Activated B cell treated with CpG ODN at 0.5 μM for 24 hours (primary cell): Measurements from ENCODE around the gene ZNF502. TPM values are rescaled to one million over a fixed set of nuclear protein-coding genes. Genes with fewer than 3 reads are reported as not detected.
"Not testable (repeated sequence)": the region's sequence is repeated elsewhere in the genome, so short reads cannot be mapped to it uniquely, and the experiment has no call there.

Source experiments
- ATAC-seq: fragments of 200-7000 bp; cut with Tn5 transposase; one replicate; pipeline ENCODE4 v1.10.0; 2021; ENCODE audit warnings: low read depth, mild to moderate bottlenecking, moderate library complexity
- CTCF ChIA-PET: fragments of 350-600 bp; sonication (Branson Sonifier 250); formaldehyde crosslinking; loops from one replicate; lab custom pipeline; 2021; ENCODE audit warnings: antibody characterized with exemption; lab: Charles Lee
- POLR2A ChIA-PET: fragments of 350-600 bp; sonication (Branson Sonifier 250); formaldehyde crosslinking; loops from one replicate; lab custom pipeline; 2021; ENCODE audit warnings: antibody characterized with exemption; lab: Charles Lee
- DNase-seq: peaks from one replicate; pipeline ENCODE4 v3.0.0; 2022
- H3K27ac Mint-ChIP-seq: one replicate; pipeline ENCODE4 v1.8.0; 2020; ENCODE audit warnings: mixed read lengths
- H3K27me3 Mint-ChIP-seq: one replicate; pipeline ENCODE4 v1.8.0; 2021; ENCODE audit warnings: mixed read lengths
- H3K36me3 Mint-ChIP-seq: one replicate; pipeline ENCODE4 v1.8.0; 2021; ENCODE audit warnings: low read depth, mixed read lengths
- H3K4me1 Mint-ChIP-seq: one replicate; pipeline ENCODE4 v1.8.0; 2021; ENCODE audit warnings: mixed read lengths
- H3K4me3 Mint-ChIP-seq: one replicate; pipeline ENCODE4 v1.8.0; 2020; ENCODE audit warnings: mild to moderate bottlenecking, mixed read lengths
- H3K9me3 Mint-ChIP-seq: one replicate; pipeline ENCODE4 v1.8.0; 2020; ENCODE audit warnings: mixed read lengths
- CTCF ChIP-seq: fragments of 200-600 bp; IDR thresholded peaks from one replicate; pipeline ENCODE4 v1.8.0; 2022; ENCODE audit warnings: antibody characterized with exemption, mild to moderate bottlenecking
- intact Hi-C: fragments of 100-400 bp; cut with micrococcal nuclease; formaldehyde crosslinking; loops from one replicate; pipeline ENCODE4 v1.15.1; 2024
- total RNA-seq: library from RNA; stranded (reverse); gene quantifications from 2 replicates; pipeline ENCODE4 v1.2.3, GENCODE V29; 2022

ZNF502 gene
- 5.0 and 6.5 TPM in 2 replicates for total RNA-seq

- ATAC-seq (peak; percentile 93), DNase-seq (peak; percentile 48)
- ChIA-PET CTCF (interaction anchor here (0.5 to 0.7 kb wide), 2 partner anchors 17 to 173 kb away, joined by 5 to 8 read pairs; partner anchors contain the start of gene ZNF501), POLR2A (interaction anchor here (0.8 to 2.5 kb wide), 5 partner anchors 10 to 49 kb away, joined by 3 to 22 read pairs (median 5); partner anchors contain the start of genes KIAA1143, KIF15 and ZNF501)
- Mint-ChIP-seq H3K9me3 (peaks cover 43% of the 10 kb centered on the region), H3K36me3 (peaks cover 39% of the 10 kb centered on the region), H3K27ac (peak within 1 kb of the TSS; percentile 50), H3K27me3 (peaks cover 21% of the 10 kb centered on the region), H3K4me3 (peak within 1 kb of the TSS; percentile 90), H3K4me1 (peaks cover 13% of the 10 kb centered on the region)
- no peak for TF ChIP-seq CTCF
- intact Hi-C loops, result loop anchor here (1.0 kb wide), 3 partner anchors 17 to 49 kb away; partner anchors contain the start of genes KIAA1143, KIF15 and ZNF501
These were observed at the start of gene ZNF502 for GRCh38 chr3:44712455-44713075. Gene ZNF502 (plus strand): TSS chr3:44712660. CDS start chr3:44720262, 7,602 bp downstream.

GRCh38 chr3:44665173-44665572 lies 47.3 kb upstream of the ZNF502 start:
- DNase-seq, result no peak
- POLR2A ChIA-PET, result no interaction called here
- no peak for ATAC-seq
- no peak overlapping the region for H3K4me3 Mint-ChIP-seq
- no peaks in the 10 kb centered on the region for H3K4me1 Mint-ChIP-seq
- intact Hi-C loops, result no loop called here
- no peaks in the 10 kb centered on the region for H3K27me3 Mint-ChIP-seq
- peaks cover 18% of the 10 kb centered on the region for H3K36me3 Mint-ChIP-seq
- TF ChIP-seq CTCF, result no peak
- H3K9me3 Mint-ChIP-seq, result peaks cover 13% of the 10 kb centered on the region
- CTCF ChIA-PET, result no interaction called here
- no peak overlapping the region for H3K27ac Mint-ChIP-seq

- peaks cover 8% of the 10 kb centered on the region for H3K9me3 Mint-ChIP-seq
- ChIA-PET CTCF (no interaction called here), POLR2A (no interaction called here)
- TF ChIP-seq CTCF, result no peak
- no peak overlapping the region for H3K4me3 Mint-ChIP-seq
- no peaks in the 10 kb centered on the region for H3K4me1 Mint-ChIP-seq
- intact Hi-C loops, result no loop called here
- ATAC-seq (no peak), DNase-seq (no peak)
- H3K27ac Mint-ChIP-seq, result no peak overlapping the region
- H3K36me3 Mint-ChIP-seq, result peaks cover 6% of the 10 kb centered on the region
- no peaks in the 10 kb centered on the region for H3K27me3 Mint-ChIP-seq
These were observed 46.1 kb upstream of the ZNF502 start for GRCh38 chr3:44666346-44666745.

- Mint-ChIP-seq H3K4me1 (no peaks in the 10 kb centered on the region), H3K27ac (no peak overlapping the region), H3K36me3 (no peaks in the 10 kb centered on the region), H3K27me3 (no peaks in the 10 kb centered on the region), H3K4me3 (no peak overlapping the region), H3K9me3 (peaks cover 15% of the 10 kb centered on the region)
- ChIA-PET CTCF (no interaction called here), POLR2A (no interaction called here)
- TF ChIP-seq CTCF, result no peak
- DNase-seq (no peak), ATAC-seq (no peak)
- intact Hi-C loops, result no loop called here
These were observed 42.7 kb upstream of the ZNF502 start for GRCh38 chr3:44669760-44670159.

GRCh38 chr3:44673466-44673865 lies 39.0 kb upstream of the ZNF502 start:
- H3K27ac Mint-ChIP-seq, CTCF ChIA-PET, POLR2A ChIA-PET, DNase-seq, H3K27me3 Mint-ChIP-seq, H3K4me3 Mint-ChIP-seq, intact Hi-C loops, H3K36me3 Mint-ChIP-seq, ATAC-seq, H3K4me1 Mint-ChIP-seq, H3K9me3 Mint-ChIP-seq: not testable (repeated sequence)
